IPS-11a (cell line): ENCODE results near the gene CGB1.
"Not testable (repeated sequence)": the region's sequence is repeated elsewhere in the genome, so short reads cannot be mapped to it uniquely, and the experiment has no call there.

ENCODE experiments used
- H3K4me3 ChIP-seq: one replicate; pipeline ENCODE4 v1.5.1; 2013; ENCODE audit warnings: low read depth, low read length, control low read depth

CGB1 gene

DNA sequence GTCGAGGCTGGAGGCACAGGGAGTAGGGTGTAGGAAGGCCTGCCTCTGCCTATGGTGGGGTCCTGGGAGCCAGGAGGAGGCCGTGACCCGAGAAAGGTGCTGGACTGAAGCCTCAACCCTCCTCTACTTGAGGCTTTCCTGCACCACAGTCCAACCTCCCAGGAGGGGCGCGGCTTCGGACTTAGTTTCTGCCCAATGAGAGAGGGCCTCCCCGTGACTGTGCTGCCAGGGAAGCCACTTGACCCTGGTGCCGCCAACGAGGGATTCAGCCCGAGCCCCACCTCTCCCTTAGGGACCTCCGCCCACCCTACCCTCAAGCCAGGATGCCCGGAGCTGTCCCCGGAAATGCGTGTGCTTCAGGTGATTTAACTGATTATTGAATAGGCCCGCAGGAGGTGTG is 12.5 kb downstream of the CGB1 start, which contains the start of gene CGB3:
CGB3 (minus strand) TSS at position 101 of the 400 bp plus-strand sequence. CDS start 362 bp downstream, outside the sequence.
- not testable (repeated sequence) for H3K4me3 ChIP-seq

DNA sequence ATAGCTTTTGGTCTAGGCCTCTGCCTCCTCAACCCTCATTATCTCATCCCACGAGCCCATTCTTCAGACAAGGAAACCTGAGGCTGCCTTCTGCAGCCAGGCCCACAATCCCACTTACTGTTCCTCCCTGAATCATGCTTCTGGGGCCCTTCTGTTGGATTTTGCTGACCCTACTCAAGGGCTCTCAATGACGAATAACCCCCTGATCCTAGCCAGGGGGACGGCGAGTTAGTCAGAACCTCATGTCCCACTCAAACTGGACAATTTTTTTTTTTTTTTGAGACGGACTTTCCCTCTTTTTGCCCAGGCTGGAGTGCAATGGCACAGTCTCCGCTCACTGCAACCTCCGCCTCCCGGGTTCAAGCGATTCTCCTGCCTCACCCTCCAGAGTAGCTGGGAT is 14.6 kb downstream of the CGB1 start:
- no peak overlapping the region for H3K4me3 ChIP-seq

DNA sequence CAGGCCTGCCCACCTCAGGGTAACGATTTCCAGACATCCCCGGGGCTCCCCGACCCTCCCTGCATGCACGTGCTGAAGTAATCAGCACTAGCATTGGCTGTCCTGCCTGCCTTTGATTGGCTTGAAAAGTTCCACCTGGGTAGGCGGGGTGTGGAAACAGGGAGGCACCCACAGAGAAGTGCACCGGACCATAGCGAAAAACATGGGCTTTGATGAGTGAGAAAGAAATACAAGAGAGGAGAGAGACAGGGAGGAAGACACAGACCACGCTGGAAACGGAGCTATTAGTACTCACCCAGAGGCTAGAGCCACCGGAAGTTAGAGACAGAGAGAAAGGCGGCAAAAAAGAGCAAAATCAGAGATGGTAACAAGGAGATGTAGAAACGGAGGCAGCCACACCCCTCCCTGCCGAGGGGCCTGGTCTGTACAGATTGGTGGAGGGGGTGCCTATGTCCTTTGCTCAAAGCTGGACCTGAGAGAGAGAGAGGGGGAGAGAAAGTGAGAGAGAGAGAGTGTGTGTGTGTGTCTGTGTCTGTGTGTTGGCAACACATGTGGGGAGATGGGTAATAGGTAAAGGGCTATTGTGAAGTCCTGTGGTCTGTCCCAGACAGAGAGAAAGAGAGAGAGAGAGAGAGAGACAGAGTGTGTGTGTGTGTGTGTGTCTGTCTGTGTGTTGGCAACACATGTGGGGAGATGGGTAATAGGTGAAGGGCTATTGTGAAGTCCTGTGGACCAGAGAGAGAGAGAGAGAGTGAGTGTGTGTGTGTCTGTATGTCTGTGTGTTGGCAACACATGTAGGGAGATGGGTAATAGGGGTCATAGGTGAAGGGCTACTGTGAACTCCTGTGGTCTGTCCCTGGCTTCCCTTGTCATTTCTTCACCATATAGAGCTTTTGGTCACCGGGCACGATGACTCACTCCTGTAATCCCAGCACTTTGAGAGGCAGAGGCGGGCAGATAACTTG is 15.5 kb downstream of the CGB1 start:
- H3K4me3 ChIP-seq = no peak overlapping the region

DNA sequence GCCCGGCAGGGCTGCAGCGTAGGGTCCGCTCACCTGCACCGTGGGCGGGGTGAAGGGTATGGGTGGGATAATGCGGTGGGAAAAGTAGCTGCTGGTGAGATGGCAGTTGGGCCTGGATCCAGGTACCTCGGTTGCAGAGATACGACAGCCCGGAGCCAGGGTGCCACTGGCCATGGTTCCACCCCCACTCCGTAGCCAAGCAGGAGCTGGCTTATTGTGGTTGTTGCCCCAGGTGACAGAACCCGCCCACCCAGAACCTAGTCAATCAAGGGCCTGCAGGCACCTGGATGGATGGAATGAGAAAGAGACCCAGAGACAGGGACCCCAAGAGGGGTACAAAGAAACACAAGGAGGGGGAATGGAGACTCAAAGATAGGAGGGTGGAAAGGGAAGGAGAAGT is 16.4 kb downstream of the CGB1 start:
- no peak overlapping the region for H3K4me3 ChIP-seq

DNA sequence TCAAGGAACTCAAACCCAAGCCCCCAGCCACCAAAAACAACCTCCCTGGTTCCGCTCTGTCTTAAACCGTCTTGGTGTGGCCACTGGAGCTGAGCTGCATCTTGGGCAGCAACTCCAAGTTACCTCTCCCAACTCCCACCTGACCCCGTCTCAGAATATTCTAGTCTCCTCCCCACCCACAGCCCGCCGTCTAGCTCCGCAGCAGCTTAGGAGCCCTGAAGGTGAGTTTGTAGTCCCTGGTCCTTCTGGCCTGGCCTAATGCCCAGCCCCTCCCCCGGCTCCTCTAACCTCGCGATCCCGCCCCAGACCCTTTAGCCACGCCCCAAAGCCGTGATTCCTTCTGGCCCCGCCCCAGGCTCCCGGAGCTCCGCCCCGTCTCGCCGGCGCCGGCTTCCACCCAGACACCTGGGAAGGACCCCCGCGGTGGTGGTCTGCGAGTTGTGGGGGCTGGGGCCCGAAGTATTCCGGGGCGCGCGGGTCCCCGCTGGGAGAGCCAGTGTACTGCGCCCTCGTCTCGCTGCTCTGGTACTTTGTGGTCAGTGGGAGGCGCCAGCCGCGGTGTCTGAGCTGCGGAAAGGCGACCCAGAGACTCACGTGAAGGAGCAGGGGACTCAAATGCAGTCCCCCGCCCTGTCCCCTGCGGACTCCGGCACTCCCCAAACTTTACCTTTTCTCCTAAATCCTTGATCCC is 17.3 kb downstream of the CGB1 start:
- H3K4me3 ChIP-seq = no peak overlapping the region

DNA sequence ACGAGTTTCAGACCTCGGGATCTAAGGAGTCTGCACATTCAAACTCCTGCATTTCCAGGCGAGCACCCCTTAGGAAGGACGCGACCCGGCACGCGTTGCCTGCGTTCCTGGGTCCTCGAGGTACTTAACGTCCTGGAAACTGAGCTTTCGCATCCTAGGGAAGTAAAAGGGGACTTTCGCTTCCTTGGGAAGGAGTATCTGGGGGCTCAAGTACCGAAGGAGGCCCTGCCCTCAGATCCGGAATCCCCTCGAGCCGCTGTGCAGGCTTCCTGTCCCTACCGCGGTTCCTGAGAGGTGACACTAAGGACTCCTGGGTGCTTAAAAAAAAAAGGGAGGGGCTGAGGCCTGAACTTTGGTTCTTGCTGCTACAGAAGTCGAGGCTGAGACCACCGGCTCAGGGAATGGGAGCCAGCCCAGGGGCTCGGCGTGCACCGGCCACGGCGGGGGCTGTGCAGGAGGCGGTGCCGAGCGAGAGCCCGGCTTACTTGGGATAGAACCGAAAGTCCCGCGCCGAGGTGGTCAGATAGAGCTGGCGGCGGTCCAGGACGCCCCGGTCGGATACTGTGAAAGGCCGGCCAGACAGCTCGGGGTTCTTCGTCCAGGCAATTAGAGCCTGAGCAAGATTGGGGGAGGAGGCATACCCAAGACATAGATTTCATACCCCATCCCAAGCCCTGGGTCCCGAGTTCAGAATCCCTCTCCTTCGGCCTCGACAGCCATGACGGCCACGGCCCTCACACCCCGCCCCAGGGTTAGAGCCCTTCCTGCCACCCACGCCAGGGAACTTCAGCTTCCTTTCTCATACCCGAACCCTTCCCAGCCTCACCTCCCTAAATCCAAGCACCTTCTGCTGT is 18.1 kb downstream of the CGB1 start:
- H3K4me3 ChIP-seq = peak overlapping the region; percentile 17

DNA sequence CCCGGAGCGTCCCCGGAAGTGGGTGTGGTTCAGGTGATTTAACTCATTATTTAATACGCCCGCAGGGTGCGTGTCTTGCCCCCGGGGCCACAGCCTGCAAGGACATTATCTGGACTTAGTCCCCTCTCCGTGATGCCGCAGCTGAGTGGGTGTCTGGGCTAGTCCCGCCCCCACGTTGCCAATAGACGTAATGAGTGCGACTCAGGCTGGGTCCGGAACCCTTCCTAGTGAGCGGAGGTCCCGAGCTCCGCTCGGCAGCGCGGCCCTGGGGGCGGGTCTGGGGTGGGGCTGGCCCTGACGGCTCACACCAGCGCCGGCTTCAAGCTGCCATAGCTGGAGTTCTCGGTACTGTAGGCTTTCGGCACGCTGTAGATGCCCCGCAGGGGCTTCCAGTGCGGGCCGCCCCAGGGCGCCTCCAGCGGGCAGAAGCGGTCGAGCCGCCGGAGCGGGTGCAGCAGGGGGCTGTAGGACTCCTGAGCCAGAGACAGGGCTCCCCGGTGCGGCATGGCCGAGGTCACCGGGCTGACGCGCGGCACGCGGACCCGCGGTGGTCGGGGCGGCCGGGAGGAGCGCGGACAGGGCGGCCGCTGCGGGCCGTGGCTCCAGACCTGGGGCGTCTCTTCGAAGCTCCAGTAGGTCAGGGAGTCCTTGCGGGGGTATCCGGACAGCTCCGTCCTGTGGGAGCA is 18.9 kb downstream of the CGB1 start:
- H3K4me3 ChIP-seq = peak overlapping the region; percentile 20

DNA sequence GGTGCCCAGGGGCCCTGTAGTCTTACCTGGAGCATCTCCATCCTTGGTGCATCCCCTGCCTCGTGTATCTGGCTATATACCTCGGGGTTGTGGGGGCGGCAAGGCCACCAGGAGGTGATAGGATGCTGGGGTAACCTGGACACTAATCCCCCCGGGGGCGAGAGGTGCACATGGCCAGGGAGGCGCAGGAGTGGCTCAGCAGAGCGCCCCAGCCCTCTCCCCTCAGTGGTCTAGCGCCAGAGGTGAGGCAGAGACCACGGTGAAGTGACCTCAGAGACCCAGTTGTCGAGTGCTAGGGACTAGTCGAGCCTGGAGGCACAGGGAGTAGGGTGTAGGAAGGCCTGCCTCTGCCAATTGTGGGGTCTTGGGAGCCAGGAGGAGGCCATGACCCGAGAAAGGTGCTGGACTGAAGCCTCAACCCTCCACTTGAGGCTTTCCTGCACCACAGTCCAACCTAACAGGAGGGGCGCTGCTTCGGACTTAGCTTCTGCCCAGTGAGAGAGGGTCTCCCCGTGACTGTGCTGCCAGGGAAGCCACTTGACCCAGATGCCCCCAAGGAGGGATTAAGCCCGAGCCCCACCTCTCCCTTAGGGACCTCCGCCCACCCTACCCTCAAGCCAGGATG is 19.5 kb downstream of the CGB1 start, which contains the start of gene LHB:
LHB (minus strand) TSS at position 51 of the 625 bp plus-strand sequence; CDS start at position 41, 10 bp downstream.
- H3K4me3 ChIP-seq = peak within 1 kb of the TSS; percentile 20

GRCh38 chr19:49016067-49016839 is 20.4 kb downstream of the CGB1 start:
- H3K4me3 ChIP-seq = no peak overlapping the region

DNA sequence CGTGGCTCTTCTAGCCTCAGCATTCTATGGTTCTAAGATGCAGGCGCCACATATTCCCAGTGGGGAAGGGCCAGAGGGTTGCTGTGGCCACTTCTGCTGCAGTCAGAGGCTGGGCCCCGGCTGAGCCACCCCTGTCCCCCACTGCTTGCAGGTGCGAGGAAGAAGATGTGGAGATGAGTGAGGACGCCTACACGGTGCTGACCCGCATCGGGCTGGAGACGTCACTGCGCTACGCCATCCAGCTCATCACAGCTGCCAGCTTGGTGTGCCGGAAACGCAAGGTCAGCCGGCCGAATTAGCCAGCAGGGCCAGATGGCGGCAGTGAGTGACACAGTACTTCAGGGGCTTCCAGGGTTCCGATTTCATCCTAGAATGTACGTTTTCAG is 21.8 kb downstream of the CGB1 start:
- H3K4me3 ChIP-seq = no peak overlapping the region

DNA sequence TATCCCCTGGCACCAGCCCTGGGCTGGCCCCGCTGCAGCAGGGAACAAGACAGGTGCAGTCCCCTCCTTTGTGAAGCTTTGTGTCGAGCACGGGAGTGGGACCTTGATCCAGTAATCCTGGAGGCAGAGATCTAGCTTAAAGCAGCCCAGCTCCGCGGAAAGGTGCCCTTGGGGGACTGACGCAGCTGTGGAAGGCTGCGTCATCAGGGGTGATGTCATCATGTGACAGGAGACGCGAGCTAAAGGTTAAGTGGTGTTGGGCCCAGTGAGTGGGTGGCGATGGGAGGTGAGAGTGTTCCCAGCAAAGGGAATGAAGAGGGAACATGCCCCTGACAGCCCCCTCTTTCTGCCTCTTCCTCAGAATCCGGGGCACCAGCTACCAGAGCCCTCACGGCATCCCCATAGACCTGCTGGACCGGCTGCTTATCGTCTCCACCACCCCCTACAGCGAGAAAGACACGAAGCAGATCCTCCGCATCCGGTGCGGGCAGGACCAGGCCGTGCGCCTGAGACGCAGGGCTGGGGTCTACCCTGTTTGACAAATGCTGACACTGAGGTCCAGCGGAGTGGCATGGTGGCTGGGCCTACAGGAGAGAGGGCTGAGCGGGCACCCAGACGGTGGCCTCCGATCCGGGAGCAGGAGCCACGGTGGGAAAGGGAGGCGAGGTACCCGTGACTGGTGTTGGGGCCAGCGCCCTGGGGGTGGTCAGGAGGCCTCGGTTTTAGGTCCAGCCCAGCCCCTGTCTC is 22.4 kb downstream of the CGB1 start:
- no peak overlapping the region for H3K4me3 ChIP-seq

DNA sequence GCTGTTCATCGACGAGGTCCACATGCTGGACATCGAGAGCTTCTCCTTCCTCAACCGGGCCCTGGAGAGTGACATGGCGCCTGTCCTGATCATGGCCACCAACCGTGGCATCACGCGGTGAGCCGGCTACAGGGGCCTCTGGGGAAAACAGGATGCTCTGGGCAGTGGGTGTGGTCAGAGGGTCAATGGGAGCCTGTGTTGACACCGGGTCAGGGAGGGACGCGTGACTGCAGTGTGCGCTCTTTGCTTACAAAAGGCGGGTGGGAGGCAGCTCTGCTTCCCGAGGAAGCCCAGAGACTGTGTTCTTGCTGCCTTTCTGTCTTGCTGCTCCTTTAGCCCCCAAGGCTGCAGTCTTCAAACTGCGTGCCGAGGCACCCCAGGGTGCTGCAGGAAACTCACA is 25.5 kb downstream of the CGB1 start:
- no peak overlapping the region for H3K4me3 ChIP-seq

GRCh38 chr19:49010453-49010852 is 26.2 kb downstream of the CGB1 start:
- H3K4me3 ChIP-seq = no peak overlapping the region

DNA sequence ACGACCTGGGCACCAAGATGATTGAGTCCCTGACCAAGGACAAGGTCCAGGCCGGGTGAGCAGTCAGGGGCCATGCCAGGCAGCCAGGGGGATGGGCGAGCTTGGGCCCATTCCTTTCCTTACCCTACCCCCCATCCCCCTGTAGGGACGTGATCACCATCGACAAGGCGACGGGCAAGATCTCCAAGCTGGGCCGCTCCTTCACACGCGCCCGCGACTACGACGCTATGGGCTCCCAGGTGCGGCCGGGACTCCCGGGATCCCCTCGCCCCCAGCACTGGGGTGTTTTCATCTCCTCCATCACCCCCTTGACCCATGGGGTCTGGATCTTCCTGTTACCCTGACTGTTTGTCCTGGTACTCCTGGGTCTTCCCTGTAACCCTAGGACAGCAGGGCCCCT is 26.9 kb downstream of the CGB1 start:
- no peak overlapping the region for H3K4me3 ChIP-seq

DNA sequence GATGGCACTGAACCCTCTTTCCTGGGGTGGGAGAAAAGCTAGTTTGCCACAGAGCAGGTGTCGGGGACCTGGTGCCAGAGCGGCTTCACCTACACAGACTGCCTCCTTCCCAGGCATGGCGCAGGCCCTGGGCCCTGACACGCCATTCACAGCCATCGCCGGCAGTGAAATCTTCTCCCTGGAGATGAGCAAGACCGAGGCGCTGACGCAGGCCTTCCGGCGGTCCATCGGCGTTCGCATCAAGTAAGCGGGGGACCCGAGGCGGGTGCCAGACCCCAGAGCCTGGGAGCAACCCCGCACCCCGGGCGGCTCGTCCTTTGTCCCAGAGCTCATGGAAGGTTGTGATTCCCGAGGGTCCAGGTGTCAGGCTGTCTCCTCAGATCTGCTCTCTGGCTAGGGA is 29.8 kb downstream of the CGB1 start:
- H3K4me3 ChIP-seq = no peak overlapping the region

DNA sequence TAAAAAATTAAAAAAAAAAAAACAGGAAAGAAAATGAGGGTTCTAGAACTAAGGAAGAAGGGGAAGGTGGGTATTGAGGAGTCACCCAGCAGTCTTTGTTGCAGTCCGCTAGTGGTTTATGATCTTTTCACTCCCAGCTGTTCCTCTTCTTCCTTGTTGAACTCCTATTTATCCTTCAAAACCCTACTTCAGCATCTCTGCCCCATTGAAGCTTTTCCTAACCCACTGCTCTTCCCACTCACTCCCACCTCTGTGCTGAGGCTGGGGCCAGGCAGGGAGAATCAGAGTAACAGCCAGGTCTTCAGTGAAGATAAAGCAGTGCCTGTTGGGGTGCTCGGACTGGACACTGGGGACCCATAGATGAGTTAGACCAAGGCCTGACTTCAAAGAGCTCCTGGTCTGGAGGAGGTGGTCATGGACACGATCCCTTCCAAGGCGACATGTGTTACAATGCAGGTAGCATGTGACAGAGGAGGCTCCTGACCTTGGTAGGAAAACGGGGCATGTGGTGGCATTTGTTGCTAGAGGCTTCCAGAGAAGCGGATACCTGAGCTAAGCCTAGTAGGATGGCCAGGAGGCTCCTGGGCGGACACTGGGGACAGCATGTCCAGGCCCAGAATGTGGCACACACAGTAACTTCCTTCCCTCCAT is 31.6 kb downstream of the CGB1 start:
- no peak overlapping the region for H3K4me3 ChIP-seq

- H3K4me3 ChIP-seq = no peak overlapping the region
Measured at GRCh38 chr19:49004133-49004532, 32.6 kb downstream of the CGB1 start.
